Heart left ventricle (tissue), 16 donors: Measurements from ENCODE around the gene SPATA24. TPM values are rescaled to one million over a fixed set of nuclear protein-coding genes. Genes with fewer than 3 reads are reported as not detected.

ENCODE experiments used
- ATAC-seq, 4 donors: fragments of 200-7000 bp; cut with Tn5 transposase; one replicate each; pipeline ENCODE4 v1.9.1; 2020 to 2022; ENCODE audit warnings: moderate library complexity in 4 of 4, mild to moderate bottlenecking in 3 of 4, moderate number of reproducible peaks in 1 of 4
- DNase-seq, 5 donors: peaks; one replicate each; pipeline ENCODE4 v3.0.0-alpha.2; 2020
- H3K27ac ChIP-seq, 12 donors: fragments of 200-600 bp; sonication (generic) in 4 of 12; one replicate each; pipeline versions ENCODE4 v1.5.0 to v1.8.0; 2016 to 2022; ENCODE audit warnings: mild to moderate bottlenecking in 2 of 12
- H3K27me3 ChIP-seq, 9 donors: fragments of 200-600 bp; sonication (generic) in 2 of 9; one replicate each; pipeline versions ENCODE4 v1.5.1 to v1.8.0; 2016 to 2022; ENCODE audit warnings: mild to moderate bottlenecking in 3 of 9
- H3K36me3 ChIP-seq, 9 donors: fragments of 200-600 bp; sonication (generic) in 2 of 9; one replicate each; pipeline versions ENCODE4 v1.5.0 to v1.8.0; 2018 to 2022; ENCODE audit warnings: mild to moderate bottlenecking in 2 of 9
- H3K4me1 ChIP-seq, 12 donors: fragments of 200-600 bp; sonication (generic) in 4 of 12; one replicate each; pipeline versions ENCODE4 v1.5.0 to v1.8.0; 2016 to 2022; ENCODE audit warnings: mild to moderate bottlenecking in 3 of 12
- H3K4me3 ChIP-seq, 12 donors: fragments of 200-600 bp; sonication (generic) in 4 of 12; one replicate each; pipeline versions ENCODE4 v1.5.0 to v1.8.0; 2017 to 2022; ENCODE audit warnings: mild to moderate bottlenecking in 9 of 12, moderate library complexity in 4 of 12
- H3K9me3 ChIP-seq, 12 donors: fragments of 200-600 bp; sonication (generic) in 4 of 12; one replicate each; pipeline versions ENCODE4 v1.5.0 to v1.8.0; 2016 to 2022; ENCODE audit warnings: mild to moderate bottlenecking in 1 of 12
- CTCF ChIP-seq, 12 donors: fragments of 200-600 bp; sonication (generic) in 4 of 12; IDR thresholded peaks; one replicate each; pipeline versions ENCODE4 v1.5.0 to v1.8.0; 2018 to 2022; ENCODE audit warnings: antibody characterized with exemption in 12 of 12, mild to moderate bottlenecking in 5 of 12
- POLR2A ChIP-seq, 2 donors: fragments of 450-650 bp; IDR thresholded peaks; one replicate each; pipeline ENCODE4 v1.6.1; 2017; ENCODE audit warnings: antibody characterized with exemption in 2 of 2, mild to moderate bottlenecking in 2 of 2, moderate library complexity in 2 of 2
- WGBS, 4 donors: extraction: QIAGEN DNeasy Blood & Tissue Kit in 2 of 4; methylation state at CpG; one replicate each; pipeline versions ENCODE4 v1.1.5 to v1.1.7; 2013 to 2018; 5-methylcytosine and 5-hydroxymethylcytosine counted together
- intact Hi-C, 10 donors: fragments of 100-400 bp; cut with DNase I; formaldehyde crosslinking; loops; one replicate each; pipeline versions ENCODE4 v1.11.1 to v1.14.2; 2022
- polyA plus RNA-seq, 2 donors: library from polyadenylated mRNA; stranded (reverse); fragments of 200-250 nt; gene quantifications; one replicate each; pipeline ENCODE4 v1.2.3, GENCODE V29; 2013
- total RNA-seq, 9 donors: library from RNA; depleted of rRNA in 2 of 9; stranded (reverse); fragments of >200 nt in 2 of 9; fragmentation: NEBNext Ultra II Directional in 3 of 9; extraction: Animal tissue kit (Norgen Biotek cat#: 25700) in 3 of 9; gene quantifications; one replicate each; pipeline versions ENCODE4 v1.1.0 to v1.2.4, GENCODE V29; 2016 to 2023
- donor health status: ischemic (EF 13 %, LVEDD 7.1; RV severe dilation, severe dysfunction).
- donor health status: healthy with polysubstance abuse.
- donor health status: DM: no; HTN: yes; CAD: no.
- donor health status: DM: no; HTN: no; CAD: no.
- donor health status: ischemic (EF 25% LVEDD 6.9; RV normal size, moderate dysfunction).
- donor health status: ischemic (EF 25% LVEDD 5.7; RV mildly dilated, moderate dysfunction).
- donor health status: healthy.
- donor health status: DM: yes; HTN: yes; CAD: no.
- donor health status: ischemic (EF 35%, LVEDD 5.7; RV mildly dilated, moderate dysfunction).
- donor health status: nonischemic (EF 11% LVEDD 7.7; RV severe dilation, severe dysfunction).
- donor health status: DM: yes; HTN: yes; CAD: no.
- donor health status: PGD.
- donor health status: ischemic (EF 29% LVEDD 5.4; RV normal size, mild dysfunction).
- donor health status: nonischemic (EF 23%, LVEDD 6.1; RV moderate dilation, normal function).

SPATA24 gene
- total and polyA plus RNA-seq, 11 donors: 10.7 to 37.8 (median 16.0) TPM

GRCh38 chr5:139430015-139430414 lies 26.1 kb upstream of the SPATA24 start:
- Histone ChIP-seq H3K9me3 (no peaks in the 10 kb centered on the region), H3K27ac (no peak overlapping the region), H3K4me3 (no peak overlapping the region), H3K4me1 (no peaks in the 10 kb centered on the region), H3K36me3 (peaks cover 0 to 100% (median 83%) of the 10 kb centered on the region in 9 donors), H3K27me3 (no peaks in the 10 kb centered on the region)
- ATAC-seq (no peak), DNase-seq (no peak)
- intact Hi-C loops: loop anchor here in 2 of 10 donors (10.0 kb wide), 1 partner anchor 55 kb away; the partner anchor contains the start of gene STING1 (in 2 of the 2)
- TF ChIP-seq POLR2A (IDR thresholded peaks at IDR 0.05) (no peak), CTCF (IDR thresholded peaks at IDR 0.05) (no peak)
- WGBS, 4 donors: 80 to 84% (median 81%) methylated on average over 2 of the region's 2 CpGs

- ATAC-seq (no peak), DNase-seq (no peak)
- TF ChIP-seq POLR2A (IDR thresholded peaks at IDR 0.05) (no peak), CTCF (IDR thresholded peaks at IDR 0.05) (no peak)
- Histone ChIP-seq H3K36me3 (peaks cover 0 to 91% (median 76%) of the 10 kb centered on the region in 9 donors), H3K9me3 (no peaks in the 10 kb centered on the region), H3K4me3 (no peak overlapping the region), H3K27me3 (no peaks in the 10 kb centered on the region), H3K4me1 (peaks cover 0 to 8% (median 0%) of the 10 kb centered on the region in 12 donors), H3K27ac (no peak overlapping the region)
- intact Hi-C loops: loop anchor here in 4 of 10 donors (5.0 to 10.0 kb wide), 2 partner anchors 196 to 338 kb away; no protein-coding TSS in a partner anchor
- 65 to 86% (median 79%) methylated on average over 8 of the region's 8 CpGs for WGBS, 4 donors
Observed at GRCh38 chr5:139426203-139426885, 22.5 kb upstream of the SPATA24 start.

GRCh38 chr5:139425497-139425896 lies 21.6 kb upstream of the SPATA24 start:
- H3K9me3 ChIP-seq: no peaks in the 10 kb centered on the region
- DNase-seq: no peak
- peaks cover 0 to 91% (median 72%) of the 10 kb centered on the region in 9 donors for H3K36me3 ChIP-seq
- ATAC-seq: no peak
- no peak overlapping the region for H3K27ac ChIP-seq
- peaks cover 0 to 8% (median 0%) of the 10 kb centered on the region in 12 donors for H3K4me1 ChIP-seq
- 89 to 94% (median 91%) methylated on average over 5 of the region's 5 CpGs for WGBS, 4 donors
- TF ChIP-seq POLR2A (IDR thresholded peaks at IDR 0.05): no peak
- intact Hi-C loops: loop anchor here in 4 of 10 donors (5.0 to 10.0 kb wide), 2 partner anchors 197 to 339 kb away; no protein-coding TSS in a partner anchor
- no peaks in the 10 kb centered on the region for H3K27me3 ChIP-seq
- no peak overlapping the region for H3K4me3 ChIP-seq

- WGBS, 4 donors: 42 to 47% (median 44%) methylated on average over 5 of the region's 5 CpGs
- H3K27ac ChIP-seq: no peak overlapping the region
- ATAC-seq (peak in 2 of 4 donors; percentile 29 to 40), DNase-seq (no peak)
- intact Hi-C loops: loop anchor here in 9 of 10 donors (1.0 to 10.0 kb wide), 5 partner anchors 35 to 342 kb away; partner anchors contain the start of gene MZB1 (in 1 of the 9)
- H3K4me1 ChIP-seq: peaks cover 6 to 39% (median 27%) of the 10 kb centered on the region in 12 donors
- peaks cover 0 to 83% (median 70%) of the 10 kb centered on the region in 9 donors for H3K36me3 ChIP-seq
- TF ChIP-seq CTCF (IDR thresholded peaks at IDR 0.05) (peak; percentile 67 to 94 (median 82)), POLR2A (IDR thresholded peaks at IDR 0.05) (no peak)
- H3K9me3 ChIP-seq: no peaks in the 10 kb centered on the region
- H3K27me3 ChIP-seq: no peaks in the 10 kb centered on the region
- no peak overlapping the region for H3K4me3 ChIP-seq
Observed at GRCh38 chr5:139422307-139422893, 18.5 kb upstream of the SPATA24 start.
